ENCODE results near the gene B3GLCT. TPM values are rescaled to one million over a fixed set of nuclear protein-coding genes. Genes with fewer than 3 reads are reported as not detected.
"Not testable (repeated sequence)": the region's sequence is repeated elsewhere in the genome, so short reads cannot be mapped to it uniquely, and the experiment has no call there.

Gene B3GLCT
- total and polyA plus RNA-seq, 2 experiments from 2014 or later: 2.2 to 4.4 TPM

GRCh38 chr13:31334994-31335557 is 135.3 kb downstream of the B3GLCT start (continued):
- TF ChIP-seq, protein P1, sequence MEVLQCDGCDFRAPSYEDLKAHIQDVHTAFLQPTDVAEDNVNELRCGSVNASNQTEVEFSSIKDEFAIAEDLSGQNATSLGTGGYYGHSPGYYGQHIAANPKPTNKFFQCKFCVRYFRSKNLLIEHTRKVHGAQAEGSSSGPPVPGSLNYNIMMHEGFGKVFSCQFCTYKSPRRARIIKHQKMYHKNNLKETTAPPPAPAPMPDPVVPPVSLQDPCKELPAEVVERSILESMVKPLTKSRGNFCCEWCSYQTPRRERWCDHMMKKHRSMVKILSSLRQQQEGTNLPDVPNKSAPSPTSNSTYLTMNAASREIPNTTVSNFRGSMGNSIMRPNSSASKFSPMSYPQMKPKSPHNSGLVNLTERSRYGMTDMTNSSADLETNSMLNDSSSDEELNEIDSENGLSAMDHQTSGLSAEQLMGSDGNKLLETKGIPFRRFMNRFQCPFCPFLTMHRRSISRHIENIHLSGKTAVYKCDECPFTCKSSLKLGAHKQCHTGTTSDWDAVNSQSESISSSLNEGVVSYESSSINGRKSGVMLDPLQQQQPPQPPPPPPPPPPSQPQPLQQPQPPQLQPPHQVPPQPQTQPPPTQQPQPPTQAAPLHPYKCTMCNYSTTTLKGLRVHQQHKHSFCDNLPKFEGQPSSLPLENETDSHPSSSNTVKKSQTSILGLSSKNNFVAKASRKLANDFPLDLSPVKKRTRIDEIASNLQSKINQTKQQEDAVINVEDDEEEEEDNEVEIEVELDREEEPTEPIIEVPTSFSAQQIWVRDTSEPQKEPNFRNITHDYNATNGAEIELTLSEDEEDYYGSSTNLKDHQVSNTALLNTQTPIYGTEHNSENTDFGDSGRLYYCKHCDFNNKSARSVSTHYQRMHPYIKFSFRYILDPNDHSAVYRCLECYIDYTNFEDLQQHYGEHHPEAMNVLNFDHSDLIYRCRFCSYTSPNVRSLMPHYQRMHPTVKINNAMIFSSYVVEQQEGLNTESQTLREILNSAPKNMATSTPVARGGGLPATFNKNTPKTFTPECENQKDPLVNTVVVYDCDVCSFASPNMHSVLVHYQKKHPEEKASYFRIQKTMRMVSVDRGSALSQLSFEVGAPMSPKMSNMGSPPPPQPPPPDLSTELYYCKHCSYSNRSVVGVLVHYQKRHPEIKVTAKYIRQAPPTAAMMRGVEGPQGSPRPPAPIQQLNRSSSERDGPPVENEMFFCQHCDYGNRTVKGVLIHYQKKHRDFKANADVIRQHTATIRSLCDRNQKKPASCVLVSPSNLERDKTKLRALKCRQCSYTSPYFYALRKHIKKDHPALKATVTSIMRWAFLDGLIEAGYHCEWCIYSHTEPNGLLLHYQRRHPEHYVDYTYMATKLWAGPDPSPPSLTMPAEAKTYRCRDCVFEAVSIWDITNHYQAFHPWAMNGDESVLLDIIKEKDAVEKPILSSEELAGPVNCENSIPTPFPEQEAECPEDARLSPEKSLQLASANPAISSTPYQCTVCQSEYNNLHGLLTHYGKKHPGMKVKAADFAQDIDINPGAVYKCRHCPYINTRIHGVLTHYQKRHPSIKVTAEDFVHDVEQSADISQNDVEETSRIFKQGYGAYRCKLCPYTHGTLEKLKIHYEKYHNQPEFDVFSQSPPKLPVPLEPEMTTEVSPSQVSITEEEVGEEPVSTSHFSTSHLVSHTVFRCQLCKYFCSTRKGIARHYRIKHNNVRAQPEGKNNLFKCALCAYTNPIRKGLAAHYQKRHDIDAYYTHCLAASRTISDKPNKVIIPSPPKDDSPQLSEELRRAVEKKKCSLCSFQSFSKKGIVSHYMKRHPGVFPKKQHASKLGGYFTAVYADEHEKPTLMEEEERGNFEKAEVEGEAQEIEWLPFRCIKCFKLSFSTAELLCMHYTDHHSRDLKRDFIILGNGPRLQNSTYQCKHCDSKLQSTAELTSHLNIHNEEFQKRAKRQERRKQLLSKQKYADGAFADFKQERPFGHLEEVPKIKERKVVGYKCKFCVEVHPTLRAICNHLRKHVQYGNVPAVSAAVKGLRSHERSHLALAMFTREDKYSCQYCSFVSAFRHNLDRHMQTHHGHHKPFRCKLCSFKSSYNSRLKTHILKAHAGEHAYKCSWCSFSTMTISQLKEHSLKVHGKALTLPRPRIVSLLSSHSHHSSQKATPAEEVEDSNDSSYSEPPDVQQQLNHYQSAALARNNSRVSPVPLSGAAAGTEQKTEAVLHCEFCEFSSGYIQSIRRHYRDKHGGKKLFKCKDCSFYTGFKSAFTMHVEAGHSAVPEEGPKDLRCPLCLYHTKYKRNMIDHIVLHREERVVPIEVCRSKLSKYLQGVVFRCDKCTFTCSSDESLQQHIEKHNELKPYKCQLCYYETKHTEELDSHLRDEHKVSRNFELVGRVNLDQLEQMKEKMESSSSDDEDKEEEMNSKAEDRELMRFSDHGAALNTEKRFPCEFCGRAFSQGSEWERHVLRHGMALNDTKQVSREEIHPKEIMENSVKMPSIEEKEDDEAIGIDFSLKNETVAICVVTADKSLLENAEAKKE (CRISPR knock-in tag; IDR thresholded peaks at IDR 0.05): no peak

GRCh38 chr13:31339616-31340015 is 139.8 kb downstream of the B3GLCT start:
- H3K4me3 Mint-ChIP-seq; H3K4me3 ChIP-seq; H3K36me3 ChIP-seq (ENCODE audit: insufficient read depth); H3K4me1 Mint-ChIP-seq; H3K4me2 ChIP-seq; ATAC-seq; H3K27ac Mint-ChIP-seq; H3K27me3 ChIP-seq (ENCODE audit: insufficient read depth); DNase-seq (ENCODE audit: low spot score); H3K4me1 ChIP-seq (ENCODE audit: insufficient read depth); H3K9me2 ChIP-seq (ENCODE audit: insufficient read depth); H3F3A ChIP-seq (replicated peaks; ENCODE audit: low read depth); H3K27ac ChIP-seq (ENCODE audit: low read depth); H4K20me1 ChIP-seq (replicated peaks; ENCODE audit: insufficient read depth); H3K79me2 ChIP-seq (replicated peaks; ENCODE audit: insufficient read depth); H3K27me3 Mint-ChIP-seq (ENCODE audit: insufficient read depth, low read depth, poor library complexity); H2AFZ ChIP-seq: not testable (repeated sequence)
- peaks cover 76% of the 10 kb centered on the region for H3K9me3 Mint-ChIP-seq
- peaks cover 36% of the 10 kb centered on the region; the same call in 2 of the 3 replicates for H3K36me3 Mint-ChIP-seq (ENCODE audit: low read depth)

GRCh38 chr13:31340848-31341247 is 141.1 kb downstream of the B3GLCT start:
- not testable (repeated sequence) for H3K27me3 Mint-ChIP-seq (ENCODE audit: insufficient read depth, low read depth, poor library complexity); H3F3A ChIP-seq (replicated peaks; ENCODE audit: low read depth); H3K27me3 ChIP-seq (ENCODE audit: insufficient read depth); H3K27ac Mint-ChIP-seq; H3K4me3 ChIP-seq; H2AFZ ChIP-seq; H3K4me3 Mint-ChIP-seq; H3K27ac ChIP-seq (ENCODE audit: low read depth); H3K4me1 ChIP-seq (ENCODE audit: insufficient read depth); H4K20me1 ChIP-seq (replicated peaks; ENCODE audit: insufficient read depth); ATAC-seq; H3K9me2 ChIP-seq (ENCODE audit: insufficient read depth); H3K4me1 Mint-ChIP-seq; H3K4me2 ChIP-seq; DNase-seq (ENCODE audit: low spot score); H3K79me2 ChIP-seq (replicated peaks; ENCODE audit: insufficient read depth); H3K36me3 ChIP-seq (ENCODE audit: insufficient read depth)
- Mint-ChIP-seq H3K36me3 (ENCODE audit: low read depth) (peaks cover 36% of the 10 kb centered on the region; the same call in 2 of the 3 replicates), H3K9me3 (peaks cover 69% of the 10 kb centered on the region)
